ENCODE results near the gene BOLA2B.
"Not testable (repeated sequence)": the region's sequence is repeated elsewhere in the genome, so short reads cannot be mapped to it uniquely, and the experiment has no call there.

The BOLA2B gene
- 0 reads per million in 4 donors for total RNA-seq

DNA sequence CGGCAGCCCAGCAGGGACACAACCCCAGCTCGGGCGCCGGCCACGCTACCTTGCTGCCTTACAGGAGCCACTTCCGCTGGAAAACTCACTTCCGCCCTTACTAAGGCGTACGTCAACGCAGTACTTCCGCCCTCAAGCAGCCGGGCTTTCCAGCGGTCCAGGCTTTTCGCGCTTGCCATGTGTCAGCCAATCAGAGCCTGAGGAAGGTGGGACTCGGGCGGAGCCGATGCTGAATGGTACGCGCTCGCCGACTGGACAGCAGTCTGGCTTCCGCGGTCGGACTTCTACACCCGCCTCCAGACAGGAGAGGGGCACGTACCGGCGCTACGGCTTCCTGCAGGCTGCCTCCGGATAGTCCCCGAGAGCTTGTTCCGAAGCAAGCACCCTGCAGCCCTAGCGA, at the start of gene BOLA2B, which contains the start of gene SLX1A:
Gene BOLA2B (minus strand): TSS at position 52 of the 400 bp plus-strand sequence. CDS start 71 bp downstream, outside the sequence.
Gene SLX1A (plus strand): TSS at position 261 of the 400 bp plus-strand sequence. CDS start 210 bp downstream, outside the sequence.
- DNase-seq = not testable (repeated sequence)

GRCh38 chr16:30217082-30217481, 23.6 kb upstream of the BOLA2B start:
- DNase-seq = peak in 2 of 5 donors; percentile 0 to 2

DNA sequence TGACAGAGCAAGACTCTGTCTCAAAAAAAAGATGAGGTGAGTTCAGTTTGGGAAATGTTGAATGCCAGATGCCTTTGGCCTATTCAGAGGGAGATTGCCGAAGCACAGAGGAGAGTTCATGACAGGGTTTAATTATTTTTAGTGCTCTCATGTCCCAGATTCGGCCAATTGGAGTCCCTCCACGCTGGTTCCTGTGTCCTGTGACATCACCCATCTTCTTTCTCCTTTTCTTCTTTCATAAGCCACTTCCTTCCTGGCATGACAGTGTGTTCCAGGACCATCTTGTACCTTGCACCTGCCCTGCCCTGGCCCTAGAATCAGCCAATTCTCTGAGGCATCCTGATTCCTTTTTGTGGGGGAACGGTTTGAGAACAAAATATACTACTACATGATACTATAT, 17.9 kb upstream of the BOLA2B start:
- not testable (repeated sequence) for DNase-seq

DNA sequence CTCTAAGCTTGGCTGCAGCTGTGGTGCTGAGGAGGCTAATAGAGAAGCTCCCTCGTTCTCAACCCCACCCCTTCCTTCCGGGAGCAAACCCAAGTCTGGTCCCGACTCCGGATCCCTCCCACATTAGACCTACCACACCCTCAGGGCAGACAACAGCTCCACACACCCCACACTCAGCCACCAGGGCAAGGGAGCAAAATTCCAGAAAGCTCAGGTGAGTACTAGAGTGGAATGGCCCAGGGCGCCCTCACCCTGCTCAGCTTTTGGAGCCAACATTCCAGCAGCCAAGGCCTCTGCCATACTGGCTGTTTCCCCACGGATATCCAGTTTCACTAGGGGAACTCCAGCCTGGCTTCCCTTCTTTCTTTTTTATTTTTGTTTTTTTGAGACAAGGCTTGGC, 15.6 kb upstream of the BOLA2B start:
- peak in 2 of 5 donors; percentile 6 to 8 for DNase-seq

GRCh38 chr16:30207063-30207704, 13.7 kb upstream of the BOLA2B start:
- peak in 1 of 5 donors; percentile 4 for DNase-seq

GRCh38 chr16:30206252-30206651, 12.8 kb upstream of the BOLA2B start:
- not testable (repeated sequence) for DNase-seq

GRCh38 chr16:30205541-30206236, 12.2 kb upstream of the BOLA2B start:
- not testable (repeated sequence) for DNase-seq

- not testable (repeated sequence) for DNase-seq
Observed at GRCh38 chr16:30199608-30200343, 6.3 kb upstream of the BOLA2B start.

DNA sequence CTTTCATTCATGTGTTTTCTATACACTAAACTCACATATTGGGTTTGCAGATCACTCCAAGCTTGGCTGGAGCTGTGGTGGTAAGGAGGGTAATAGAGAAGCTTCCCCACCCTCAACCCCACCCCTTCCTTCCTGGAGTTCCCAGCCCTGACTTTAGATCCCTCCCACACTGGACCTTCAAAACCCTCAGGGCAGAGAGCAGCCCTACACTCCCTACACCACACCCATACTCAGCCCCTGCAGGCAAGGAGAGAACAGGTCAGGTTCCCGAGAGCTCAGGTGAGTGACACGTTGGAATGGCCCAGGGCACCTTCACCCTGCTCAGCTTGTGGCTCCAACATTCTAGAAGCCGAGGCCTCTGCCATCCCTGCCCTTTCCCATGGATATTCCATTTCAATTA, 5.6 kb upstream of the BOLA2B start, which contains the start of gene SULT1A3:
Gene SULT1A3 (plus strand): TSS at position 207 of the 400 bp plus-strand sequence. CDS start 1,474 bp downstream, outside the sequence.
- not testable (repeated sequence) for DNase-seq

DNA sequence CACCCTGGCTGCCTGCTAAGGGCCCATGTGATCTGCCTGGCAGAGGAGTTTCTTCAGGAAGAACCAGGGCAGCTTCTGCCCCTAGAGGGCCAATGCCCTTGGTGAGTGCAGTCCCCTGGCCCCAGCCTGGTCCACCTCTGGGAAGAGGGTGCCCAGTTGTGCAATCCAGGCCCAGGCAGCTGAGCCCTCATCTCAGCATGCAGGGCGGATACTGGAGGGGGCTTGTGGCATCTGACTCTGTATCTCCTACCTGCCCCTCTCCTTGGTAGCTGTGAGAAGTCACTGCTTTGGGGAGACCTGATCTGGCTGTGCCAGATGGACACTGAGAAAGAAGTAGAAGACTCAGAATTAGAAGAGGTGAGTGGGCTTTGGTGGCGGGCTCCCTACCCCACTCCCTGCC, 3.5 kb upstream of the BOLA2B start:
- not testable (repeated sequence) for DNase-seq

DNA sequence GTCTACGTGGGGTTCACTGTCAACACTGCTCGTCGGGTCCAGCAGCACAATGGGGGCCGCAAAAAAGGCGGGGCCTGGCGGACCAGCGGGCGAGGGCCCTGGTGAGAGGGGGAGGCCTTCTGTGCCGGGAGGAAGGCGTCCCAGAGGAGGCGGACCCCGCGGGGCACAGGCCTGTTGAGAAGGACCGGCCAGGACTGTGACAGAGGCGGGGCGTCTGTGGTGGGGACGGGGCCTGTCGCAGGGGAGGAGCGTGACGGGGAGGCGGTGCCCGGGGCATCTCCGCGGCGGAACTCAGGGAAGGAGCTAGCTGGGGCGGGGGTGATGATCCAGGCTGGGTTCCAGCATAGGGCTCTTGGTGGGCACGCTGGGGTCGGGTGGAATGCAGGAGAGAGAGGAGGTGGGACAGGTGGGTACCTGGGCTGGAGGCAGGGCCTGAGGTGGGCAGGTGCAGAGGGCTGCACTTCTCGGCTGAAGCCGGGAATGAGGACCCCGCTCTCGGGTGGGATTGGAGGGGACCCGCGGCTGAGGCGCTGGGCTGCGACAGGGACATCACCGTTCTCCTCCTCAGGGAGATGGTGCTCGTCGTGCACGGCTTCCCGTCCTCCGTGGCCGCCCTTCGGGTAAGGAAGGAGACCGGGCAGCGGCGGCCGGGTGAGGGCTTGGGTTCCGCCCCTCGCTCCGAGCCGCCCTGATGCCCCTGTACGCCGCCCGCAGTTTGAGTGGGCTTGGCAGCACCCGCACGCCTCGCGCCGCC, 883 bp upstream of the BOLA2B start:
- DNase-seq = not testable (repeated sequence)

DNA sequence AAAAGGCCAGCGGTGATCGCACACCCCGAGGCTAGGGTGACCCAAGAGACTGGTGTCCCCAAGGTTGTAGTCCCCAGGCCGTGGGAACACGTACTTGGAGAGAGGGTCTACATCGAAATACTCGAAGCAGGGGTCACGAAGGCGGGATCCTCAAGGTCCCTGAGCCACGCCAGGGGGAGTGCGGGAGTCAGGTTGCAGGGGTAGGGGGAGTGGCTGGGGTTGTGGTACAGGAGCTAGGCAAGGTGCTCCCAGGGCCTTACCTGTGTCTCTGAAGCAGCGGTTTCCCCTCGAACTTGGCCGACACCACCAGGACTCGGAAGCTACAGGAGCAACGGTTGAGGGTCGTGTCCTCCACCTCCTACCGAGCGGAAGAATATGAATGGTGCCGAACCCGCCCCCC, 368 bp downstream of the BOLA2B start:
- DNase-seq = not testable (repeated sequence)

GRCh38 chr16:30191158-30191557, 2.3 kb downstream of the BOLA2B start:
- DNase-seq = not testable (repeated sequence)

DNA sequence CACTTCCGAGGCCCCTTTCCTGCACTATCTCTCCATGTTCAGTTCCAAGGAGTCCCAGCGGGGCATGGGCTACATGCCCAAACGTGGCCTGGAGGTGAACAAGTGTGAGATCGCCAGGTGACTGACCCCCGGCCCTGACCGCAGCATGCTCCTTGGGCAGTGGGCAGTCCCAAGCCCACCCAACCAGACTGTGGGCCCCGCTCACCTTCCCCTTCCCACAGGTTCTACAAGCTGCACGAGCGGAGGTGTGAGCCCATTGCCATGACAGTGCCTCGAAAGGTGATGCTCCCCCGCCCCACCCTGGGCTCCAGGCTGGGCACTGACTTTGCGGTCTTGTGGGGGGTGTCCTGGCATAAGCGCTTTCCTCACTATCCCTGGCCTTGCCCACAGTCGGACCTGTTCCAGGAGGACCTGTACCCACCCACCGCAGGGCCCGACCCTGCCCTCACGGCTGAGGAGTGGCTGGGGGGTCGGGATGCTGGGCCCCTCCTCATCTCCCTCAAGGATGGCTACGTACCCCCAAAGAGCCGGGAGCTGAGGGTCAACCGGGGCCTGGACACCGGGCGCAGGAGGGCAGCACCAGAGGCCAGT, 5.4 kb downstream of the BOLA2B start:
- DNase-seq = peak in 2 of 5 donors; percentile 1 to 6

GRCh38 chr16:30187556-30187865, 6.0 kb downstream of the BOLA2B start:
- DNase-seq = no peak

DNA sequence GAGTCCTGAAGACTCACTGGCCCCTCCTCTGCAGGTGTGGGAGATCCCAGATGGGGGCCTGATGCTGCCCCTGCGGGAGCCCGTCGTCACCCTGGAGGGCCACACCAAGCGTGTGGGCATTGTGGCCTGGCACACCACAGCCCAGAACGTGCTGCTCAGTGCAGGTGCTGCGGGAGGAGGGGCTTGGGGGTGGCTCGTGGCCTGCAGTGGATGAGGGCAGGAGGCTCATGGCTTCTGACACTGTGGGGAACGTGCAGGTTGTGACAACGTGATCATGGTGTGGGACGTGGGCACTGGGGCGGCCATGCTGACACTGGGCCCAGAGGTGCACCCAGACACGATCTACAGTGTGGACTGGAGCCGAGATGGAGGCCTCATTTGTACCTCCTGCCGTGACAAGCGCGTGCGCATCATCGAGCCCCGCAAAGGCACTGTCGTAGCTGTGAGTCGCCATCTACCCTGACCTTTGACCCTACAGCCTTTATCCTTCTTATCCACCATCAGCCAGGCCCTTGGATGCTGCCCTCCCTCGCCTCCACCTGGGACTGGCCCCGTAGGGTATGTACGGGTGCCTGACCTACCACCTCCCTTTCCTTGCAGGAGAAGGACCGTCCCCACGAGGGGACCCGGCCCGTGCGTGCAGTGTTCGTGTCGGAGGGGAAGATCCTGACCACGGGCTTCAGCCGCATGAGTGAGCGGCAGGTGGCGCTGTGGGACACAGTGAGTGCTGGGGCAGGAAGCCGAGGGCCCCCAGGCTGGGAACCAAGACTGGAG, 6.5 kb downstream of the BOLA2B start:
- DNase-seq = peak; percentile 73 to 88 (median 82)

GRCh38 chr16:30186444-30186781, 7.1 kb downstream of the BOLA2B start:
- no peak for DNase-seq

DNA sequence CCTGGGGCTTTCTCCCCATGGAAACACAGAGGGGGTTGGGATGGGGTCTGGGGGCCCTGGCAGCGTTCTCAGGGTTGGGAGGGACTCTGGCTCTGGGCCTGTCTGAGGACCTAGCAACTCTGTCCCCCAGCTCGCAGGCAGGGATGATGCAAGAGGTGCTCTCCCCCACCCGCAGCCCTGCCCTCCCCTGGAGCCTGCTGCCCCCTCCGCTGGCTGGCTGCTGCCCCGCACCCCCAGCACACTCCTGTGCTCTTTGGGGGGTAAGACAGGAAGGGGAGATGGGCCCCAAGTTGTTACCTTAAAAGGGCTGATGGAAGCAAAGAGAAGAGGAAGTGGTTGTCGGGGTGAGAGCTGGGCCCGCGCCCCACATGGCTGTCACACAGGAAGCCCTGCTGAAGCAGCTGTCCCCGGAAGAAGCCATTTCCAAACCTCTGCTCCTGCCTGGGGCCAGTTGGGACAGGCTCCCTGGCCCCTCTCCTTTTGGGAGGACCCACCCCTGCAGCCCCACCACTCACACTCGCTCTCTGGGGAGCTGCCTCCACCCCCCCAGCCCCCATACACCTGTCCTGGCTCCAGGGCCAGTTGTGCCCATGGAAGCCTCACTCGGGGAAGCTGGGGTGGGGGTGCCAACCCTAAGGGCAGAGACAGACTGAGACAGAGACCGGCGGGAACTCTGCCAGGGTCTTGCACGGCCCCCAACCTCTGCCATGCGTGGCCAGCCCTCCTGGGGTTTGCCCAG, 7.6 kb downstream of the BOLA2B start:
- peak; percentile 60 to 98 (median 73) for DNase-seq

DNA sequence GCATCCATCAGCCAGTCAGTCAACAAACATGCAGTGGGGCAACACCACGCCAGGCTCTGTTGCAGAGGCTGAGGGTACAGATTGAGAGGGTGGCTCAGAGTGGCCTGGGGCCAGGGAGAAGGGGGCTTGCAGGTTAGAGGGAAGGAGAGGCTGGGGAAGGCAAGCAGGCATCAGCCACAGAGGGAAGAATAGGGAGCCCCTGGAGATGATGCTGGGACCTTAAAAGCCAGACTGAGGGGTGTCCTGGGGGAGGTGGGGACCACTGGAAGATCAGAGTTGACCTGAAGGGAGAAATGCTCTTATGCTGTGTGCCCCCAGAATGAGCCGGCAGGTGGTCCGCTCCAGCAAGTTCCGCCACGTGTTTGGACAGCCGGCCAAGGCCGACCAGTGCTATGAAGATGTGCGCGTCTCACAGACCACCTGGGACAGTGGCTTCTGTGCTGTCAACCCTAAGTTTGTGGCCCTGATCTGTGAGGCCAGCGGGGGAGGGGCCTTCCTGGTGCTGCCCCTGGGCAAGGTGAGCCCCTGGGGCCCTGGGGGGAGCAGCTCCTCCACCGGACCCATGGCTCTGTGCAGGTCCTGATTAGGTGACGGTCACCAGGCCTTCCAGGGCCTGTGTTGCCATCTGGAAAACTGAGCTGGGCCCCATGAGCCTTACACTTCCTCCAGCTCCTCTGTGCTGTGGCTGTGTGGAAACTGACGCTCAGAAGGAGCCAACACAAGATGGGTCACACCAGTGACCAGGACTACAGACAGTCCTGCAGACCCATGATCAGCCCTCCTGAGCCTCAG, 8.4 kb downstream of the BOLA2B start:
- DNase-seq = peak in 3 of 5 donors; percentile 7 to 22 (median 14)
